K562 (cell line): ENCODE measurements around the gene NPIPB2. TPM values are rescaled to one million over a fixed set of nuclear protein-coding genes. Genes with fewer than 3 reads are reported as not detected.
"Not testable (repeated sequence)": the region's sequence is repeated elsewhere in the genome, so short reads cannot be mapped to it uniquely, and the experiment has no call there.

Experiments used
- ATAC-seq: fragments of 200-7000 bp; cut with Tn5 transposase; 3 replicates; pipeline ENCODE4 v1.9.1; 2020; ENCODE audit warnings: moderate library complexity
- BruUV-seq: library from RNA; stranded (reverse); fragments of 400-500 nt; replicated peaks from 2 replicates; lab custom pipeline; 2021; lab: Mats Ljungman, UMichigan
- CTCF ChIA-PET: fragments of 300-600 bp; formaldehyde crosslinking; extraction: SDS; loops from one replicate; lab custom pipeline; 2021; ENCODE audit warnings: low intra/inter-chr PET ratio; lab: Yijun Ruan, JAX
- POLR2A ChIA-PET: fragments of 300-600, 350-650 bp; sonication (Branson Sonifier 250); formaldehyde crosslinking; extraction: SDS; loops from one replicate; lab custom pipeline; 2021; ENCODE audit warnings: antibody characterized with exemption, inconsistent platforms; lab: Yijun Ruan, JAX
- DNase-seq, 4 experiments: peaks; one replicate each; pipeline versions ENCODE4 v3.0.0 to v3.0.0-alpha.2; 2011 to 2018; ENCODE audit warnings: low spot score in 3 of 4, mixed read lengths in 3 of 4; ENCODE audit errors: extremely low read depth in 1 of 4
- FAIRE-seq: peaks from 2 replicates; lab custom pipeline; 2011; peaks lifted over from hg19 to GRCh38; lab: Jason Lieb, UNC
- H2AFZ ChIP-seq: 2 replicates; pipeline ENCODE4 v1.6.0; 2011; ENCODE audit warnings: low read depth, low read length, control low read depth, inconsistent platforms
- H3K27ac ChIP-seq: fragments of 200-600 bp; 3 replicates; pipeline ENCODE4 v1.8.0; 2011; ENCODE audit warnings: low read depth, mild to moderate bottlenecking, control low read depth, inconsistent platforms, low read length, moderate library complexity, mixed read lengths; ENCODE audit errors: extremely low read depth
- H3K27me3 ChIP-seq, 2 experiments: fragments of 300-600 bp in 1 of 2; 2 replicates in 1 of 2; 3 replicates in 1 of 2; pipeline versions ENCODE4 v1.6.0 to v1.8.0; 2011; ENCODE audit warnings: inconsistent platforms in 2 of 2, low read length in 2 of 2, mild to moderate bottlenecking in 1 of 2, mixed read lengths in 1 of 2, moderate library complexity in 1 of 2; ENCODE audit not compliant: control insufficient read depth in 2 of 2, insufficient read depth in 2 of 2
- H3K36me3 ChIP-seq: fragments of 300-600 bp; 3 replicates; pipeline ENCODE4 v1.8.0; 2011; ENCODE audit warnings: mild to moderate bottlenecking, low read length, inconsistent platforms; ENCODE audit not compliant: control insufficient read depth, insufficient read depth
- H3K4me1 ChIP-seq, 2 experiments: fragments of 200-600 bp in 1 of 2; replicated peaks in 1 of 2; 2 replicates in 1 of 2; 3 replicates in 1 of 2; pipeline versions ENCODE4 v1.5.1 to v1.8.0; 2011; ENCODE audit warnings: inconsistent platforms in 2 of 2, low read length in 2 of 2, mild to moderate bottlenecking in 1 of 2, mixed read lengths in 1 of 2, moderate library complexity in 1 of 2; ENCODE audit not compliant: control insufficient read depth in 2 of 2, insufficient read depth in 2 of 2
- H3K4me2 ChIP-seq: 2 replicates; pipeline ENCODE4 v1.6.1; 2011; ENCODE audit warnings: low read length, control low read depth, inconsistent platforms, mixed read lengths; ENCODE audit not compliant: insufficient read depth
- H3K4me3 ChIP-seq: fragments of 200-600 bp; sonication (generic), shearing (Covaris generic); 2 replicates; pipeline ENCODE4 v1.5.1; 2016; ENCODE audit warnings: control low read depth, inconsistent platforms
- H3K79me2 ChIP-seq: fragments of 200-600 bp; 3 replicates; pipeline ENCODE4 v1.8.0; 2011; ENCODE audit warnings: low read length, inconsistent platforms; ENCODE audit not compliant: control insufficient read depth, insufficient read depth
- H3K9ac ChIP-seq, 2 experiments: 2 replicates each; pipeline versions ENCODE4 v1.6.0 to v1.6.1; 2011; ENCODE audit warnings: low read depth in 2 of 2, low read length in 2 of 2, control low read depth in 1 of 2, inconsistent platforms in 1 of 2, mild to moderate bottlenecking in 1 of 2, mixed read lengths in 1 of 2; ENCODE audit not compliant: insufficient read depth in 1 of 2
- H3K9me1 ChIP-seq: one replicate; pipeline ENCODE4 v1.6.0; 2011; ENCODE audit warnings: inconsistent platforms, mild to moderate bottlenecking, low read length, moderate library complexity; ENCODE audit not compliant: control insufficient read depth, insufficient read depth
- H3K9me3 ChIP-seq: replicated peaks from 2 replicates; pipeline ENCODE4 v1.5.1; 2011; ENCODE audit warnings: low read depth, low read length, inconsistent platforms; ENCODE audit not compliant: control insufficient read depth, insufficient read depth
- H4K20me1 ChIP-seq: replicated peaks from 2 replicates; pipeline ENCODE4 v1.6.1; 2011; ENCODE audit warnings: low read length, inconsistent platforms, mixed read lengths; ENCODE audit not compliant: control insufficient read depth, insufficient read depth
- PKNOX1 ChIP-seq: fragments of 450-650 bp; IDR thresholded peaks from 2 replicates; pipeline ENCODE4 v1.6.1; 2016
- ZNF384 ChIP-seq: IDR thresholded peaks from 2 replicates; pipeline ENCODE4 v1.6.1; 2012; ENCODE audit warnings: low read depth, low read length, improper control_type of control experiment
- WGBS: fragments of 100-300 bp; shearing (Covaris generic); methylation state at CpG from one replicate; pipeline ENCODE4 v1.1.6; 2016; ENCODE audit warnings: low coverage, mixed read lengths; ENCODE audit not compliant: insufficient coverage; ENCODE audit errors: missing lambda C conversion rate; 5-methylcytosine and 5-hydroxymethylcytosine counted together
- in situ Hi-C: fragments of 300-500 bp; cut with MboI; formaldehyde crosslinking; loops from 4 replicates; pipeline ENCODE4 v1.15.0; 2018; ENCODE audit warnings: inconsistent platforms, mixed read lengths
- intact Hi-C: fragments of 100-400 bp; cut with micrococcal nuclease; formaldehyde crosslinking; loops from 2 replicates; pipeline ENCODE4 v1.14.2; 2022
- polyA plus RNA-seq, 8 experiments: library from polyadenylated mRNA; depleted of rRNA in 4 of 8; stranded (reverse) in 5 of 8; unstranded in 3 of 8; fragments of >200 nt; fragmentation: Nextera tagmentation in 2 of 8; fragmentation: Illumina TruSeq in 1 of 8; extraction: Ambion mirVana in 2 of 8; extraction: Trizol in 1 of 8; gene quantifications; 2 replicates each; pipeline versions ENCODE4 v1.2.1 to v1.2.3, GENCODE V29; 2011 to 2014; ENCODE audit warnings: inconsistent platforms in 1 of 8, missing spikeins in 1 of 8
- total RNA-seq, 7 experiments: library from RNA; depleted of rRNA in 6 of 7; stranded (reverse); fragments of >200 nt in 6 of 7; fragmentation: Illumina TruSeq in 2 of 7; extraction: Trizol in 2 of 7; gene quantifications; 2 replicates each; pipeline versions ENCODE4 v1.2.1 to v1.2.3, GENCODE V29; 2011 to 2021; ENCODE audit warnings: low replicate concordance in 1 of 7

Gene NPIPB2
- total and polyA plus RNA-seq, 9 of the 15 experiments (the other 6 are each of a cell fraction or from before 2014, with no cell fraction given) = 0.21 to 2.9 (median 1.6) TPM; not detected in 1

GRCh38 chr16:11962457-11962856 is 20.6 kb upstream of the NPIPB2 start:
- H3K4me2 ChIP-seq, H3K9ac ChIP-seq, H3K27me3 ChIP-seq, H3K36me3 ChIP-seq, H3K27ac ChIP-seq: not testable (repeated sequence)
- CTCF ChIA-PET = interaction anchor here (0.7 kb wide), 1 partner anchor 106 kb away, joined by 5 read pairs; no protein-coding TSS in a partner anchor
- 49% methylated on average over 4 of the region's 5 CpGs for whole genome bisulfite sequencing
- TF ChIP-seq ZNF384 (peak; percentile 61; the same call in 1 of the 2 replicates), PKNOX1 (peak; percentile 45; the same call in 1 of the 2 replicates)
- TF ChIP-seq, all 486 proteins: peak for 2; not testable (repeated sequence) for 484
- H4K20me1 ChIP-seq, H2AFZ ChIP-seq, FAIRE-seq, H3K79me2 ChIP-seq, in situ Hi-C loops, POLR2A ChIA-PET, H3K4me3 ChIP-seq, H3K9me3 ChIP-seq, intact Hi-C loops, H3K9me1 ChIP-seq, BruUV-seq, DNase-seq, ATAC-seq: not testable (repeated sequence)
- peaks cover 0 to 12% of the 10 kb centered on the region in 2 experiments; a peak in 2 of 5 replicates for H3K4me1 ChIP-seq
